H1 (cell line): Measurements from ENCODE around the gene DDX4.
"Not testable (repeated sequence)": the region's sequence is repeated elsewhere in the genome, so short reads cannot be mapped to it uniquely, and the experiment has no call there.

ENCODE experiments used
- CTCF ChIP-seq, 3 experiments: IDR thresholded peaks; 1 replicate in 2 of 3; 2 replicates in 1 of 3; pipeline versions ENCODE4 v1.5.1 to v1.6.1; 2011; ENCODE audit warnings: low read length in 3 of 3, mild to moderate bottlenecking in 3 of 3, inconsistent platforms in 2 of 3, low read depth in 1 of 3, moderate library complexity in 1 of 3; ENCODE audit not compliant: insufficient read depth in 1 of 3; ENCODE audit errors: control extremely low read depth in 1 of 3
- FOSL1 ChIP-seq: IDR thresholded peaks from 2 replicates; pipeline ENCODE4 v1.6.1; 2011; ENCODE audit warnings: mild to moderate bottlenecking, low read depth, low read length, moderate library complexity; ENCODE audit not compliant: insufficient read depth
- JUND ChIP-seq: IDR thresholded peaks from 2 replicates; pipeline ENCODE4 v1.6.1; 2011; ENCODE audit warnings: mild to moderate bottlenecking, improper control_type of control experiment, low read length

- not testable (repeated sequence) for TF ChIP-seq FOSL1; CTCF (IDR thresholded peaks at IDR 0.05; ENCODE audit: control extremely low read depth in 1 of 3, insufficient read depth in 1 of 3, low read depth in 1 of 3, low read length in 3 of 3); JUND
These were observed 23.9 kb downstream of the DDX4 start for GRCh38 chr5:55761721-55762120.
